B cell (primary cell): ENCODE measurements around the gene OR1K1. TPM values are rescaled to one million over a fixed set of nuclear protein-coding genes. Genes with fewer than 3 reads are reported as not detected.

Experiments
- ATAC-seq: fragments of 200-7000 bp; cut with Tn5 transposase; one replicate; pipeline ENCODE4 v1.10.0; 2021; ENCODE audit warnings: low read depth, mild to moderate bottlenecking, moderate number of reproducible peaks, moderate library complexity
- CTCF ChIA-PET: fragments of 350-600 bp; sonication (Branson Sonifier 250); formaldehyde crosslinking; loops from one replicate; lab custom pipeline; 2021; ENCODE audit warnings: antibody characterized with exemption, inconsistent platforms; lab: Charles Lee
- POLR2A ChIA-PET: fragments of 350-600 bp; sonication (Branson Sonifier 250); formaldehyde crosslinking; loops from one replicate; lab custom pipeline; 2021; ENCODE audit warnings: antibody characterized with exemption; lab: Charles Lee
- DNase-seq: peaks from one replicate; pipeline ENCODE4 v3.0.0; 2013
- H2AFZ ChIP-seq: 2 replicates; pipeline ENCODE4 v1.6.1; 2012; ENCODE audit warnings: mild to moderate bottlenecking, low read depth, low read length; ENCODE audit not compliant: insufficient read depth, poor library complexity, severe bottlenecking
- H3K27ac ChIP-seq, 2 donors: 1 replicate in 1 of 2; 2 replicates in 1 of 2; pipeline ENCODE4 v1.5.1; 2012 to 2013; ENCODE audit warnings: low read length in 2 of 2, mild to moderate bottlenecking in 2 of 2, moderate library complexity in 1 of 2
- H3K27me3 ChIP-seq, 4 experiments: fragments of 200-600 bp in 1 of 4; sonication (generic) in 1 of 4; replicated peaks in 1 of 4; 1 replicate in 2 of 4; 2 replicates in 2 of 4; pipeline versions ENCODE4 v1.6.1 to v1.7.0; 2013 to 2016; ENCODE audit warnings: low read length in 3 of 4, mild to moderate bottlenecking in 2 of 4, mixed read lengths in 1 of 4, moderate library complexity in 1 of 4; ENCODE audit not compliant: insufficient read depth in 4 of 4, control insufficient read depth in 3 of 4; ENCODE audit errors: control extremely low read depth in 1 of 4
- H3K36me3 ChIP-seq, 2 experiments: replicated peaks in 1 of 2; 1 replicate in 1 of 2; 2 replicates in 1 of 2; pipeline versions ENCODE4 v1.6.1 to v1.7.1; 2013; ENCODE audit warnings: low read length in 1 of 2; ENCODE audit not compliant: insufficient read depth in 2 of 2, control insufficient read depth in 1 of 2; ENCODE audit errors: control extremely low read depth in 1 of 2, extremely low read depth in 1 of 2
- H3K4me1 ChIP-seq, 2 donors: fragments of 200-600 bp in 1 of 2; sonication (generic) in 1 of 2; 1 replicate in 1 of 2; 2 replicates in 1 of 2; pipeline versions ENCODE4 v1.5.1 to v1.6.1; 2013 to 2017; ENCODE audit warnings: low read length in 2 of 2; ENCODE audit not compliant: control insufficient read depth in 2 of 2, insufficient read depth in 2 of 2
- H3K4me2 ChIP-seq: replicated peaks from 2 replicates; pipeline ENCODE3; 2012; ENCODE audit warnings: mild to moderate bottlenecking, low read depth, low read length; ENCODE audit not compliant: poor library complexity, severe bottlenecking
- H3K4me3 ChIP-seq, 5 experiments: fragments of 200-600 bp in 1 of 5; sonication (generic) in 1 of 5; 1 replicate in 3 of 5; 2 replicates in 2 of 5; pipeline versions ENCODE4 v1.5.1 to v1.7.0; 2011 to 2016; ENCODE audit warnings: low read length in 4 of 5, mild to moderate bottlenecking in 4 of 5, low read depth in 2 of 5, control low read depth in 1 of 5, moderate library complexity in 1 of 5; ENCODE audit not compliant: insufficient read depth in 1 of 5; ENCODE audit errors: control extremely low read depth in 1 of 5, extremely low read depth in 1 of 5
- H3K79me2 ChIP-seq: fragments of 200-600 bp; sonication (generic); one replicate; pipeline ENCODE4 v1.6.0; 2016; ENCODE audit warnings: low read length; ENCODE audit not compliant: control insufficient read depth, insufficient read depth
- H3K9ac ChIP-seq: fragments of 200-600 bp; sonication (generic); 2 replicates; pipeline ENCODE4 v1.6.1; 2017; ENCODE audit warnings: mild to moderate bottlenecking, low read length, moderate library complexity
- H3K9me3 ChIP-seq, 3 donors: one replicate each; pipeline versions ENCODE4 v1.6.1 to v1.7.1; 2013; ENCODE audit warnings: low read length in 2 of 3; ENCODE audit not compliant: control insufficient read depth in 2 of 3, insufficient read depth in 1 of 3; ENCODE audit errors: control extremely low read depth in 1 of 3
- H4K20me1 ChIP-seq: 2 replicates; pipeline ENCODE4 v1.6.0; 2012; ENCODE audit warnings: mild to moderate bottlenecking, low read length; ENCODE audit not compliant: insufficient read depth, control insufficient read depth, poor library complexity, severe bottlenecking
- H3K27ac Mint-ChIP-seq: one replicate; pipeline ENCODE4 v1.8.0; 2021; ENCODE audit warnings: mixed read lengths
- H3K27me3 Mint-ChIP-seq: one replicate; pipeline ENCODE4 v1.8.0; 2021; ENCODE audit warnings: mixed read lengths
- H3K4me1 Mint-ChIP-seq: one replicate; pipeline ENCODE4 v1.8.0; 2021; ENCODE audit warnings: mixed read lengths
- H3K4me3 Mint-ChIP-seq: one replicate; pipeline ENCODE4 v1.8.0; 2021; ENCODE audit warnings: mixed read lengths
- H3K9me3 Mint-ChIP-seq: one replicate; pipeline ENCODE4 v1.8.0; 2022; ENCODE audit warnings: mixed read lengths; ENCODE audit not compliant: insufficient read depth
- EZH2 ChIP-seq: IDR thresholded peaks from 2 replicates; pipeline ENCODE4 v1.6.1; 2012; ENCODE audit warnings: borderline replicate concordance, low read depth, mild to moderate bottlenecking, moderate library complexity, low read length; ENCODE audit not compliant: insufficient read depth, poor library complexity, severe bottlenecking
- WGBS: methylation state at CpG from one replicate; pipeline ENCODE4 v1.1.5; 2013; ENCODE audit warnings: missing lambda C conversion rate; ENCODE audit not compliant: insufficient coverage; 5-methylcytosine and 5-hydroxymethylcytosine counted together
- intact Hi-C: fragments of 100-400 bp; cut with micrococcal nuclease; formaldehyde crosslinking; loops from one replicate; pipeline ENCODE4 v1.10.0; 2022
- polyA plus RNA-seq: library from polyadenylated mRNA; depleted of rRNA; stranded (reverse); fragments of >200 nt; gene quantifications from 2 replicates; pipeline ENCODE4 v1.2.3, GENCODE V29; 2012
- total RNA-seq, 2 donors: library from RNA; stranded (reverse); fragments of 120-200 nt in 1 of 2; gene quantifications; 1 replicate in 1 of 2; 2 replicates in 1 of 2; pipeline versions ENCODE4 v1.2.3 to v1.2.4, GENCODE V29; 2013 to 2022
- TF ChIP-seq, protein P1 (sequence below): fragments of 200-600 bp; IDR thresholded peaks from one replicate; pipeline ENCODE4 v1.8.0; 2022; ENCODE audit warnings: antibody characterized with exemption, mild to moderate bottlenecking

The OR1K1 gene
- total and polyA plus RNA-seq, 2 donors (not counting 1 experiment from before 2014, with no cell fraction given) = not detected

- H2AFZ ChIP-seq = no peak overlapping the region
- no peak overlapping the region for H3K4me3 ChIP-seq
- H3K4me1 ChIP-seq = no peaks in the 10 kb centered on the region
- no peaks in the 10 kb centered on the region for H3K4me1 Mint-ChIP-seq
- no peak overlapping the region for H3K27ac ChIP-seq
- 96% methylated on average over 28 of the region's 28 CpGs for WGBS
- no peaks in the 10 kb centered on the region for H3K79me2 ChIP-seq
- no peak overlapping the region for H3K4me2 ChIP-seq
- no peak for DNase-seq
- H3K4me3 Mint-ChIP-seq = no peak overlapping the region
- POLR2A ChIA-PET = no interaction called here
- no peak overlapping the region for H3K9ac ChIP-seq
- H3K27me3 Mint-ChIP-seq = no peaks in the 10 kb centered on the region
- H3K36me3 ChIP-seq = no peaks in the 10 kb centered on the region
- no peaks in the 10 kb centered on the region for H3K9me3 Mint-ChIP-seq
- CTCF ChIA-PET = no interaction called here
- intact Hi-C loops = no loop called here
- ATAC-seq = no peak
- no peaks in the 10 kb centered on the region for H3K27me3 ChIP-seq
- H3K27ac Mint-ChIP-seq = no peak overlapping the region
- H4K20me1 ChIP-seq = no peaks in the 10 kb centered on the region
- H3K9me3 ChIP-seq = no peaks in the 10 kb centered on the region
- TF ChIP-seq EZH2 = no peak
- TF ChIP-seq, protein P1, sequence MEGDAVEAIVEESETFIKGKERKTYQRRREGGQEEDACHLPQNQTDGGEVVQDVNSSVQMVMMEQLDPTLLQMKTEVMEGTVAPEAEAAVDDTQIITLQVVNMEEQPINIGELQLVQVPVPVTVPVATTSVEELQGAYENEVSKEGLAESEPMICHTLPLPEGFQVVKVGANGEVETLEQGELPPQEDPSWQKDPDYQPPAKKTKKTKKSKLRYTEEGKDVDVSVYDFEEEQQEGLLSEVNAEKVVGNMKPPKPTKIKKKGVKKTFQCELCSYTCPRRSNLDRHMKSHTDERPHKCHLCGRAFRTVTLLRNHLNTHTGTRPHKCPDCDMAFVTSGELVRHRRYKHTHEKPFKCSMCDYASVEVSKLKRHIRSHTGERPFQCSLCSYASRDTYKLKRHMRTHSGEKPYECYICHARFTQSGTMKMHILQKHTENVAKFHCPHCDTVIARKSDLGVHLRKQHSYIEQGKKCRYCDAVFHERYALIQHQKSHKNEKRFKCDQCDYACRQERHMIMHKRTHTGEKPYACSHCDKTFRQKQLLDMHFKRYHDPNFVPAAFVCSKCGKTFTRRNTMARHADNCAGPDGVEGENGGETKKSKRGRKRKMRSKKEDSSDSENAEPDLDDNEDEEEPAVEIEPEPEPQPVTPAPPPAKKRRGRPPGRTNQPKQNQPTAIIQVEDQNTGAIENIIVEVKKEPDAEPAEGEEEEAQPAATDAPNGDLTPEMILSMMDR = no peak
Observed at GRCh38 chr9:122789256-122790046, 10.5 kb upstream of the OR1K1 start.

DNA sequence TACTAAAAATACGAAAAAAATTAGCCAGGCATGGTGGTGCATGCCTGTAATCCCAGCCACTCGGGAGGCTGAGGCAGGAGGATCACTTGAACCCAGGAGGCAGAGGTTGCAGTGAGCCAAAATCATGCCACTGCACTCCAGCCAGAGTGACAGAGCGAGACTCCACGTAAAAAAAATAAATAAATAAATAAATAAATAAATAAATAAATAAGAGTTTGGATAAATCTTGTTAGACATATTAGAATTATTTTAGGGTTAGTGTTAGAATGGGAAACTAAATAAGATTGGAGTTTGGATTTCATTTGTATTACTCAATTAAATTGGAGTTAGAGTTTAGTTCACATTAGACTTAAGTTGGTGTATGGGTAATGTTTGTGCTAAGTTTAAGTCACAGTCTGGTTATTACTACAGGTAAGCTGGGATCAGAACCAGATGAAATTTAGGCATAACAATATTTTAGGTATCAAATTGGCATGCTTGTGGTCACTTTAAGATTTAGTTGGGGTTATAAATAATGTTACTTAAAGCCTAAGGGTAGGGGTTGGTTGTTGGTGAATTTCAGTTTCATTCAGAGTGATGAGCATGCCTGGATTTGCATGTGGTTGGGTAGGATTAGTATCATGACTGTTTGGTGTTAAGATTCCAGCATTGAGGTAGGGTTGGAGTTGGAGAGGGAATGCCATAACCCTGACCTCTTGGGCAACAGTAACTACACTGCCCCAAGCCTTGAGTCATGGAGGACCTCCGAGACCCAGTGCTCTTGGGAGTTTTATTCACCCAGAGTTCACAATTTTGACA is 7.9 kb upstream of the OR1K1 start:
- H3K27ac ChIP-seq = no peak overlapping the region
- DNase-seq = no peak

More for the DNA sequence above, 7.9 kb upstream of the OR1K1 start:
- TF ChIP-seq, protein P1 = no peak
- no peak for TF ChIP-seq EZH2
- POLR2A ChIA-PET = no interaction called here
- no peak overlapping the region for H3K4me2 ChIP-seq
- no peaks in the 10 kb centered on the region for H4K20me1 ChIP-seq
- intact Hi-C loops = no loop called here
- H2AFZ ChIP-seq = no peak overlapping the region
- Mint-ChIP-seq H3K4me1 (no peaks in the 10 kb centered on the region), H3K4me3 (no peak overlapping the region), H3K9me3 (no peaks in the 10 kb centered on the region), H3K27me3 (no peaks in the 10 kb centered on the region), H3K27ac (no peak overlapping the region)
- H3K79me2 ChIP-seq = no peaks in the 10 kb centered on the region
- no peaks in the 10 kb centered on the region for H3K9me3 ChIP-seq
- no peak for ATAC-seq
- no peaks in the 10 kb centered on the region for H3K27me3 ChIP-seq
- WGBS = 91% methylated on average over 3 of the region's 5 CpGs
- H3K36me3 ChIP-seq = no peaks in the 10 kb centered on the region
- CTCF ChIA-PET = no interaction called here
- no peaks in the 10 kb centered on the region for H3K4me1 ChIP-seq
- H3K4me3 ChIP-seq = no peak overlapping the region
- H3K9ac ChIP-seq = no peak overlapping the region
